Measurements from ENCODE around the gene TMCC2. TPM values are rescaled to one million over a fixed set of nuclear protein-coding genes. Genes with fewer than 3 reads are reported as not detected.

Gene TMCC2
- total RNA-seq, 1 experiment from 2014 or later, result 2.2 TPM

GRCh38 chr1:205240569-205240968, 12.8 kb downstream of the TMCC2 start:
- Histone ChIP-seq H3K27ac (ENCODE audit: low read depth, low read length, poor library complexity, severe bottlenecking) (no peak overlapping the region), H3K9me3 (ENCODE audit: low read depth, low read length, poor library complexity, severe bottlenecking) (no peaks in the 10 kb centered on the region), H3K4me3 (ENCODE audit: low read depth, low read length, poor library complexity, severe bottlenecking) (no peak overlapping the region), H3K36me3 (ENCODE audit: insufficient read depth, low read length, poor library complexity, severe bottlenecking) (no peaks in the 10 kb centered on the region), H3K4me1 (ENCODE audit: insufficient read depth, low read length, poor library complexity, severe bottlenecking) (no peaks in the 10 kb centered on the region), H3K27me3 (replicated peaks; ENCODE audit: insufficient read depth, low read depth, low read length, poor library complexity) (no peaks in the 10 kb centered on the region)
- TF ChIP-seq CTCF (conservative IDR thresholded peaks at IDR 0.05; ENCODE audit: low read depth, low read length) (no peak), EZH2 (IDR thresholded peaks at IDR 0.05; ENCODE audit: borderline replicate concordance, low read depth, low read length, poor library complexity, severe bottlenecking) (no peak)
- DNase-seq (ENCODE audit: low spot score), result no peak
- intact Hi-C loops (cut with micrococcal nuclease; ENCODE audit: unreplicated experiment), result no loop called here
- ChIA-PET CTCF (interaction anchor here (0.6 kb wide), 1 partner anchor 12 kb away, joined by 3 read pairs; no protein-coding TSS in a partner anchor), POLR2A (ENCODE audit: low non-redundant PET) (no interaction called here)
- no TSS peak for BruUV-seq (replicated peaks)

GRCh38 chr1:205241366-205242030, 13.8 kb downstream of the TMCC2 start:
- CTCF ChIA-PET, result interaction anchor here (0.6 kb wide), 1 partner anchor 13 kb away, joined by 3 read pairs; no protein-coding TSS in a partner anchor
- no peaks in the 10 kb centered on the region for H3K36me3 ChIP-seq (ENCODE audit: insufficient read depth, low read length, poor library complexity, severe bottlenecking)
- no peak for DNase-seq (ENCODE audit: low spot score)

GRCh38 chr1:205243350-205244191, 15.8 kb downstream of the TMCC2 start:
- no peak for DNase-seq (ENCODE audit: low spot score)
- Histone ChIP-seq H3K4me3 (ENCODE audit: low read depth, low read length, poor library complexity, severe bottlenecking) (no peak overlapping the region), H3K27ac (ENCODE audit: low read depth, low read length, poor library complexity, severe bottlenecking) (no peak overlapping the region), H3K27me3 (replicated peaks; ENCODE audit: insufficient read depth, low read depth, low read length, poor library complexity) (no peaks in the 10 kb centered on the region), H3K9me3 (ENCODE audit: low read depth, low read length, poor library complexity, severe bottlenecking) (no peaks in the 10 kb centered on the region), H3K36me3 (ENCODE audit: insufficient read depth, low read length, poor library complexity, severe bottlenecking) (no peaks in the 10 kb centered on the region), H3K4me1 (ENCODE audit: insufficient read depth, low read length, poor library complexity, severe bottlenecking) (no peaks in the 10 kb centered on the region)
- intact Hi-C loops (cut with micrococcal nuclease; ENCODE audit: unreplicated experiment), result no loop called here
- ChIA-PET POLR2A (ENCODE audit: low non-redundant PET) (no interaction called here), CTCF (no interaction called here)
- TF ChIP-seq CTCF (conservative IDR thresholded peaks at IDR 0.05; ENCODE audit: low read depth, low read length) (no peak), EZH2 (IDR thresholded peaks at IDR 0.05; ENCODE audit: borderline replicate concordance, low read depth, low read length, poor library complexity, severe bottlenecking) (no peak)
- no TSS peak for BruUV-seq (replicated peaks)

More at GRCh38 chr1:205241366-205242030, 13.8 kb downstream of the TMCC2 start:
- POLR2A ChIA-PET (ENCODE audit: low non-redundant PET), result no interaction called here
- no peak overlapping the region for H3K4me3 ChIP-seq (ENCODE audit: low read depth, low read length, poor library complexity, severe bottlenecking)
- no peaks in the 10 kb centered on the region for H3K4me1 ChIP-seq (ENCODE audit: insufficient read depth, low read length, poor library complexity, severe bottlenecking)
- BruUV-seq (replicated peaks), result no TSS peak
- H3K9me3 ChIP-seq (ENCODE audit: low read depth, low read length, poor library complexity, severe bottlenecking), result no peaks in the 10 kb centered on the region
- H3K27me3 ChIP-seq (replicated peaks; ENCODE audit: insufficient read depth, low read depth, low read length, poor library complexity), result no peaks in the 10 kb centered on the region
- no peak overlapping the region for H3K27ac ChIP-seq (ENCODE audit: low read depth, low read length, poor library complexity, severe bottlenecking)
- intact Hi-C loops (cut with micrococcal nuclease; ENCODE audit: unreplicated experiment), result no loop called here
- no peak for TF ChIP-seq EZH2 (IDR thresholded peaks at IDR 0.05; ENCODE audit: borderline replicate concordance, low read depth, low read length, poor library complexity, severe bottlenecking)
- TF ChIP-seq CTCF (conservative IDR thresholded peaks at IDR 0.05; ENCODE audit: low read depth, low read length), result no peak

All from A673 (cell line).